Epithelial cell of proximal tubule (primary cell): ENCODE results near the gene CCT7. TPM values are rescaled to one million over a fixed set of nuclear protein-coding genes. Genes with fewer than 3 reads are reported as not detected.
"Not testable (repeated sequence)": the region's sequence is repeated elsewhere in the genome, so short reads cannot be mapped to it uniquely, and the experiment has no call there.

Experiments used
- DNase-seq: peaks from one replicate; pipeline ENCODE4 v3.0.0-alpha.2; 2011; ENCODE audit warnings: low read depth
- H3K4me3 ChIP-seq: 2 replicates; pipeline ENCODE4 v1.5.1; 2011; ENCODE audit warnings: low read depth, mild to moderate bottlenecking, low read length
- CTCF ChIP-seq: conservative IDR thresholded peaks from 2 replicates; pipeline ENCODE4 v1.5.1; 2012; ENCODE audit warnings: low read depth, mild to moderate bottlenecking, low read length
- total RNA-seq: library from RNA; depleted of rRNA; stranded (reverse); fragments of >200 nt; gene quantifications from 2 replicates; pipeline ENCODE4 v1.2.3, GENCODE V29; 2015

CCT7 gene
- total RNA-seq, 1 donor from 2014 or later: 393 TPM

GRCh38 chr2:73258186-73258912, 24.2 kb downstream of the CCT7 start:
- H3K4me3 ChIP-seq: no peak overlapping the region
- no peak for TF ChIP-seq CTCF
- DNase-seq: no peak

GRCh38 chr2:73258913-73259215, 24.8 kb downstream of the CCT7 start:
- no peak for TF ChIP-seq CTCF

DNA sequence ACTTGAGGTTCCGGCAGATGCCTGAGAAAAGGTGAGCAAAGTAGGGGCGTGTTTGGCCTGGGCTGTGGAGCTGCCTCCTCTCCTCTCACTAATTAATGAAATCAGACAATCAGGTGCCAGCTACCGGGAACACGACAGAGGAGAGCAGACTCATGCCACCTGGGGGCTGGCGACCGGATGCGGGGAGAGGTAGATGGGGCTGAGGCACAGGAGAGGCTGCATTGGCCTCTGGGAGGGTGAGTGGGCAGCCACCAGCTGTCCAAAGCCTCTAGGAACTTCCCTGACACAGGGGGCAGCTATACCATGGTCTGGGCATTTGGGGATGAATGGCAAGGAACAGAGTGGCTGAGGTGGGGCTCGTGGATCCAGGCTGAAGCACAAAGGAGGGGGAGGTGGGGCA, 25.2 kb downstream of the CCT7 start:
- H3K4me3 ChIP-seq: no peak overlapping the region
- DNase-seq: no peak
- no peak for TF ChIP-seq CTCF

More at GRCh38 chr2:73258913-73259215, 24.8 kb downstream of the CCT7 start:
- no peak overlapping the region for H3K4me3 ChIP-seq
- no peak for DNase-seq

DNA sequence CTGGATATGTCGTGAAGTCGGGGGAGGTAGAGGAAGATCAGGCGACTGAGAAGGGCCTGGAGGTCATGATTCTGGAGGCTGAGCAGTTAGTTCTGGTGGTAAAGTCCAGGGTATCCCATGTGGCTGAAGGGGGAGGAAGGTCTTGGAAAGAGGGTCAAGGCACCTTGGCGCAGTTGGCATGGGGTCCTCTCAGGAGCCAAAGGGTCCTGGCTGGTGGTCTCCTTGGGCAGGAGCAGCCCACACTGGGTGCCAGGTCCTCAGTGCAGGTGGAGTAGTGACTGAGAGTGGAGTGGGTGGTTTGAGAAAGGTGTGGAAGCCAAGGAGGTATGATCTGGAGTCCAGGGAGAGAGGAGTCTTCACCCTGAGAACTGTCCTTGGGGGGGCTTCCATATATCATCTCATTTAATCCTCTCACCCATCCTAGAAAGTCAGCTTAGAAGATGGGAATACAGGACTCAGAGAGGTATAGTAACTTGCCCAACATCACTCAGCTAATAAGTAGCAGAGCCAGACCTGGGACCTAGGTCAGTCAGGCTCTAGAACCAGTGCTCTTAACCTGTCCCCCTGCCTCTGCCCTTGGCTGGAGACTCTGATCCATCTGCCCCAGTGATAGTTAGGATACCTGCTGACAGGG, 25.7 kb downstream of the CCT7 start:
- H3K4me3 ChIP-seq: no peak overlapping the region
- no peak for TF ChIP-seq CTCF
- no peak for DNase-seq

GRCh38 chr2:73260338-73260984, 26.4 kb downstream of the CCT7 start:
- DNase-seq: no peak
- no peak overlapping the region for H3K4me3 ChIP-seq
- TF ChIP-seq CTCF: peak; percentile 64

GRCh38 chr2:73262108-73262651, 28.1 kb downstream of the CCT7 start:
- DNase-seq: no peak
- H3K4me3 ChIP-seq: no peak overlapping the region
- TF ChIP-seq CTCF: no peak

GRCh38 chr2:73262691-73263429, 28.8 kb downstream of the CCT7 start:
- not testable (repeated sequence) for H3K4me3 ChIP-seq, DNase-seq
